Panc1 (cell line): ENCODE data around the gene KCND1. TPM values are rescaled to one million over a fixed set of nuclear protein-coding genes. Genes with fewer than 3 reads are reported as not detected.

Source experiments
- ATAC-seq: fragments of 200-7000 bp; cut with Tn5 transposase; 2 replicates; pipeline ENCODE4 v1.9.1; 2020; ENCODE audit warnings: mild to moderate bottlenecking, moderate library complexity
- BruUV-seq: library from RNA; stranded (reverse); fragments of 400-500 nt; replicated peaks from 2 replicates; lab custom pipeline; 2021; lab: Mats Ljungman, UMichigan
- CTCF ChIA-PET: fragments of 300-600 bp; sonication (Branson Sonifier 250); formaldehyde crosslinking; loops from one replicate; lab custom pipeline; 2022; ENCODE audit warnings: antibody characterized with exemption; lab: Charles Lee
- POLR2A ChIA-PET: fragments of 300-600 bp; sonication (Branson Sonifier 250); formaldehyde crosslinking; loops from one replicate; lab custom pipeline; 2022; ENCODE audit warnings: antibody characterized with exemption; lab: Charles Lee
- DNase-seq: peaks from one replicate; pipeline ENCODE4 v3.0.0-alpha.2; 2010; ENCODE audit warnings: low read depth, low spot score
- H3K27ac ChIP-seq: 2 replicates; pipeline ENCODE4 v1.5.1; 2011; ENCODE audit warnings: mild to moderate bottlenecking, low read length, inconsistent platforms
- H3K27me3 ChIP-seq: fragments of 200-500 bp; sonication (Bioruptor generic); 2 replicates; pipeline ENCODE4 v1.6.0; 2014; ENCODE audit warnings: low read length, inconsistent platforms; ENCODE audit not compliant: control insufficient read depth, insufficient read depth
- H3K36me3 ChIP-seq: fragments of 200-500 bp; sonication (Bioruptor generic); 2 replicates; pipeline ENCODE4 v1.5.1; 2014; ENCODE audit warnings: inconsistent platforms, mild to moderate bottlenecking, low read length, moderate library complexity; ENCODE audit not compliant: control insufficient read depth, insufficient read depth
- H3K4me1 ChIP-seq: 2 replicates; pipeline ENCODE4 v1.5.1; 2011; ENCODE audit warnings: inconsistent platforms, mild to moderate bottlenecking, low read length, moderate library complexity; ENCODE audit not compliant: control insufficient read depth, insufficient read depth
- H3K4me3 ChIP-seq, 2 experiments: 2 replicates each; pipeline ENCODE4 v1.5.1; 2011 to 2012; ENCODE audit warnings: low read depth in 2 of 2, low read length in 2 of 2, mild to moderate bottlenecking in 2 of 2, inconsistent platforms in 1 of 2, moderate library complexity in 1 of 2
- H3K9me3 ChIP-seq: fragments of 200-500 bp; sonication (Bioruptor generic); 2 replicates; pipeline ENCODE4 v1.5.1; 2014; ENCODE audit warnings: low read depth, mild to moderate bottlenecking, inconsistent platforms, low read length, moderate library complexity; ENCODE audit not compliant: control insufficient read depth, insufficient read depth
- CTCF ChIP-seq: fragments of 450-650 bp; IDR thresholded peaks from 2 replicates; pipeline ENCODE4 v1.5.1; 2017; ENCODE audit warnings: mild to moderate bottlenecking
- POLR2AphosphoS5 ChIP-seq: IDR thresholded peaks from 2 replicates; pipeline ENCODE4 v1.6.1; 2012; ENCODE audit warnings: mild to moderate bottlenecking, low read depth, low read length, moderate library complexity
- REST ChIP-seq, 2 experiments: IDR thresholded peaks; 2 replicates each; pipeline ENCODE4 v1.6.1; 2011 to 2012; ENCODE audit warnings: low read depth in 2 of 2, control low read depth in 1 of 2, low read length in 1 of 2, mild to moderate bottlenecking in 1 of 2, moderate library complexity in 1 of 2; ENCODE audit not compliant: insufficient read depth in 1 of 2
- SIN3A ChIP-seq: IDR thresholded peaks from 2 replicates; pipeline ENCODE4 v1.6.1; 2012; ENCODE audit warnings: low read depth, mild to moderate bottlenecking, low read length, moderate library complexity, borderline replicate concordance; ENCODE audit not compliant: insufficient read depth
- TCF7L2 ChIP-seq: IDR thresholded peaks from 2 replicates; pipeline ENCODE4 v1.6.1; 2011; ENCODE audit warnings: mild to moderate bottlenecking, low read depth, low read length, inconsistent platforms
- in situ Hi-C: cut with HindIII; loops from 2 replicates; pipeline ENCODE4 v1.10.0; 2016; ENCODE audit warnings: low sequenced_read_pairs, low pct_unique_long_range_greater_than_20kb
- intact Hi-C: fragments of 100-400 bp; cut with micrococcal nuclease; formaldehyde crosslinking; loops from one replicate; pipeline ENCODE4 v1.10.0; 2022; ENCODE audit not compliant: unreplicated experiment
- total RNA-seq: library from RNA; stranded (reverse); gene quantifications from one replicate; pipeline ENCODE4 v1.2.1, GENCODE V29; 2021; ENCODE audit not compliant: unreplicated experiment

Gene KCND1
- total RNA-seq, 1 experiment from 2014 or later, result 5.5 TPM

GRCh38 chrX:48935301-48935670 lies 36.4 kb downstream of the KCND1 start:
- no peak for ATAC-seq
- Histone ChIP-seq H3K4me3 (no peak overlapping the region), H3K4me1 (no peaks in the 10 kb centered on the region), H3K9me3 (no peaks in the 10 kb centered on the region), H3K27ac (no peak overlapping the region), H3K27me3 (no peaks in the 10 kb centered on the region), H3K36me3 (no peaks in the 10 kb centered on the region; the same call in 1 of the 2 replicates)
- BruUV-seq, result no TSS peak
- CTCF ChIA-PET, result no interaction called here
- no peak for TF ChIP-seq SIN3A
- TF ChIP-seq POLR2AphosphoS5, result no peak
- no peak for TF ChIP-seq REST (IDR thresholded peaks at IDR 0.05; ENCODE audit: insufficient read depth in 1 of 2, low read depth in 2 of 2, low read length in 1 of 2)
- TF ChIP-seq TCF7L2, result no peak
- TF ChIP-seq CTCF, result no peak
- intact Hi-C loops (no loop called here), in situ Hi-C loops (no loop called here)
- POLR2A ChIA-PET, result no interaction called here
- no peak for DNase-seq

- intact Hi-C loops, result no loop called here
- H3K4me1 ChIP-seq, result no peaks in the 10 kb centered on the region
- no peak for DNase-seq
- no peak overlapping the region for H3K4me3 ChIP-seq
- no peaks in the 10 kb centered on the region for H3K27me3 ChIP-seq
- H3K9me3 ChIP-seq, result no peaks in the 10 kb centered on the region
- ATAC-seq, result no peak
- POLR2A ChIA-PET, result no interaction called here
- no peak overlapping the region for H3K27ac ChIP-seq
- in situ Hi-C loops, result no loop called here
- CTCF ChIA-PET, result no interaction called here
- no peaks in the 10 kb centered on the region; the same call in 1 of the 2 replicates for H3K36me3 ChIP-seq
- TF ChIP-seq CTCF (no peak), TCF7L2 (no peak), SIN3A (no peak), REST (IDR thresholded peaks at IDR 0.05; ENCODE audit: insufficient read depth in 1 of 2, low read depth in 2 of 2, low read length in 1 of 2) (no peak), POLR2AphosphoS5 (no peak)
- BruUV-seq, result no TSS peak
Measured at GRCh38 chrX:48934581-48935300, 36.9 kb downstream of the KCND1 start.
